Dermis blood vessel endothelial cell (primary cell): ENCODE measurements around the gene MRPL28. TPM values are rescaled to one million over a fixed set of nuclear protein-coding genes. Genes with fewer than 3 reads are reported as not detected.
"Not testable (repeated sequence)": the region's sequence is repeated elsewhere in the genome, so short reads cannot be mapped to it uniquely, and the experiment has no call there.

Experiments used
- DNase-seq: peaks from one replicate; pipeline ENCODE4 v3.0.0; 2010
- total RNA-seq: library from RNA; depleted of rRNA; stranded (reverse); fragments of >200 nt; gene quantifications from 2 replicates; pipeline ENCODE4 v1.2.3, GENCODE V29; 2014

MRPL28 gene
- total RNA-seq, result 85.9 and 103 TPM in 2 replicates

DNA sequence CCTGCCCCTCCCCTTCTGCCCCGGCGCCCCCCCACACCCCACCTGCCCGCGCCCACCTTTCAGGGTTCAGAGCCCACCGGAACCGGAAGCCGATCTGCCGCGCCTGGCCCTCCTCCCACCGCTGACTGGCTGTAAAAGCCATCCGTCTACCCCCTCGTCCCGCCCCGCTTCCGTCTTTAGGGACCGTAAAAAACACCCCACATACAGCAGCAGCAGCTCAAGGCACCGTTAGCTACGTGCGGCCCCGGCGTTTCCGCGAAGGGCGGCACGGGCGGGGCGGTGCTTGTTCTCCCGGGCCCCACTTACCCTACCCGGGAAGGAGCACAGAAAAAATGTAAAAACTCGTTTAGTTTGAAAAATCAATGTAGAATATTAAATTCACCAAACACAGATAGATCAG is at the start of gene MRPL28:
Gene MRPL28, minus strand, starts transcription at position 96 of the 400 bp plus-strand sequence. CDS start 320 bp downstream, outside the sequence.
- peak; percentile 96 for DNase-seq

DNA sequence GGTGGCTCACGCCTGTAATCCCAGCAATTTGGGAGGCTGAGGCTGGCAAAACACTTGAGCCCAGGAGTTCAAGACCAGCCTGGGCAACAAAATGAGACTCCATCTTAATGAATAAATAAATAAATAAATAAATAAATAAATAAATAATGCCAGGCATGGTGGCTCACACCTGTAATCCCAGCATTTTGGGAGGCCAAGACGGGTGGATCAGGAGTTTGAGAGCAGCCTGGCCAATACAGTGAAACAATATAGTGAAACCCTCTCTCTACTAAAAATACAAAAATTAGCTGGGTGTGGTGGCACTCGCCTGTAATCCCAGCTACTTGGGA is 44.8 kb upstream of the MRPL28 start:
- DNase-seq, result not testable (repeated sequence)

DNA sequence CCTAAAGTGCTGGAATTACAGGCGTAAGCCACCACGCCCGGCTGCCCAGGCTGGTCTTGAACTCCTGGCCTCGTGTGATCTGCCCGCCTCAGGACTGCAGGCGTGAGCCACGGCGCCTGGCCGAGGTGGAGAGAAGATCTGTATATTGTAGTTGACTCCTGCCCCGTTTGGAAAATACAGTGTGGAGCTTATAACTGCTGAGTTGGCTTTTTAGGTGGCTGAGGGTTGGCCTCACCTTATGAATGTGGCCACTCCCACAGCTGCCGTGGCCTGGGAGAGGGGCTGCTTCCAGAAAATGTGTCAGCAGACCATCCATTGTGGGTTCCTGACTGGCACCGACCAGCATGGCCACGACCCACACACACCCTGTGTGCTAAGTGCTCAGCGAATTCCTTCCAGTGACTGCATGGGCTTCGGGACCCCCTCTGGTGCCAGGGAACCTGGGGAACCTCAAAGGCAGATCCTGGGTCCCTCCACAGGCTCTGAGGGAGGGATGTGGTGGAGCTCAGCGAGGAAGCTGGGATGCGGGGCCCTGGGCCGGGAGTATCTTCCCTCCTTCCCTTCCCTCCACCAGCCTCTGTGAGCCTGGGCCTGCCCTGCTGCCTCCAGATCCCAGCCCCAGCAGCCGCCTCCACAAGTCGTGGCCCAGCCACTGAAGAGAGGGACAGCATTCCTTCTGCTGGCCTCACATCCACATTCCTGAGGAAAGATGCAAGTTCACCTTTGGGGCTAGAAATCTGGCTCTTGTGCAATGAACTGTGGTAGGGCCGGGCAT is 44.2 kb upstream of the MRPL28 start:
- no peak for DNase-seq

DNA sequence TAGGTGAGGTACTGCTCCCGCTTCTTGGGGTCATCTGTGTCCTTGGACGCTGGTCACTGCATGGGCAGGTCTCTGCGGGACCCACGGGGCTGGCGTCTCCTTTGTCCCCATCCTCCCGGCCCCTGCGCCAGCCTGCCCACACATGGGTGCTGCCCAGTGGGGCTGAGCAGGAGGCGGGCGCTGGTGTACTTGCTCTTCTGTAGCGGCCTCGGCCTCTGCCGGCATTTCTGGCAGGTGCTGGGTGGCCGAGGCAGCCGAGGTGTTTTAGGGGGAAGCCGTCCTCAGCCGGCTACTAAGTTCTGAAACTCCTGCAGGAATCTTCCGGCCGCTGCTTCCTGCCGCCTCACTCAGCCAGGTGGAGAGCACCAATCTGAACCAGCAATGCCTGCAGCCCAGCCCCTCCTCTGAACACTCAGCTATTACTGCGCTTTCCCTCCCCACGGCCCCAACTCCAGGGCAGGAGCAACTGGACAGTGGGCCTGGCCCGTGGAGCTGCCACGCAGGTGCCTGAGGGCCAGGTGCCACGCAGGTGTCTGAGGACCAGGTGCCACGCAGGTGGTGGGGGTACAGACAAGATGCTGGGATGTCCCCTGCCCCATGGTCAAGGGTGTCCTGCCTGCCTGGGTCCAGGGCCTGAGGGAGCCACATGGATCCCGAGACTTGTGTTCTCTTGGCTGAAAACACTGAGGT is 41.4 kb upstream of the MRPL28 start:
- no peak for DNase-seq

DNA sequence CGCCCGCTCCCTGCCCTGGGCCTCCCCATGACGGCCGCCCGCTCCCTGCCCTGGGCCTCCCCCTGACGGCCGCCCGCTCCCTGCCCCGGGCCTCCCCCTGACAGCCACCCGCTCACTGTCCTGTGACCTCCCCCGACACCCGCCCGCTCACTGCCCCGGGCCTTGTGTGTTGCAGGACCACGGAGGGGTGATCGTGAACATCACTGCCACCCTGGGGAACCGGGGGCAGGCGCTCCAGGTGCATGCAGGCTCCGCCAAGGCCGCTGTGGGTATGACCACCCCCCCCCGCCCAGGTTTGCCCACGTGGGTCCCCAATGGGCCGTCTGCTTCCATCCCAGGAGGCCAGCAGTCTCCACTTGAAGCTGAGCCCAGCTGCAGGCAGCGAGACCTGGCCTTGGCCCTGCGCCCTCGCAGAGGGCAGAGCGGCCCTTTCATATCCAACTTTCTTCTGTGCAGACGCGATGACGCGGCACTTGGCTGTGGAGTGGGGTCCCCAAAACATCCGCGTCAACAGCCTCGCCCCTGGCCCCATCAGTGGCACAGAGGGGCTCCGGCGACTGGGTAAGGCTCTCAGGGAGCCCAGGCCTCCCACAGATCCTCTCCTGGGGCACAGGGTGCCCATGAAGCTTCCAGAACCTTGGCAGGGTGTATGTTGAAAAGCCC is 40.3 kb upstream of the MRPL28 start:
- DNase-seq, result no peak

DNA sequence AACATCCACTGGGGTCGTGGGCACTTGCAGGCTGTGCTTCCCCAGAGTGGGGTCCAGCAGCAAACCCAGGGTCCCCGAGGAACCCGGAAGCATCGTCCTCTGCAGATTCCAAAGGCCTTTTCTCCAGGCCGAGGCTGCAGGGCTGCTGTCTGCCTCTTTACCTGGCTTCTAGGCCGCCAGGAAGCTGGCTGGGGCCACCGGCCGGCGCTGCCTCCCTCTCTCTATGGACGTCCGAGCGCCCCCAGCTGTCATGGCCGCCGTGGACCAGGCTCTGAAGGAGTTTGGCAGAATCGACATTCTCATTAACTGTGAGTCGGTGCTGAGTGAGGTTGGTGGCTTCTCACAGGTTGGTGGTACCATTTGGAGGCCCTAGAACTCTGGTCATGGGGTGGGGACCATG is 36.9 kb upstream of the MRPL28 start:
- no peak for DNase-seq

DNA sequence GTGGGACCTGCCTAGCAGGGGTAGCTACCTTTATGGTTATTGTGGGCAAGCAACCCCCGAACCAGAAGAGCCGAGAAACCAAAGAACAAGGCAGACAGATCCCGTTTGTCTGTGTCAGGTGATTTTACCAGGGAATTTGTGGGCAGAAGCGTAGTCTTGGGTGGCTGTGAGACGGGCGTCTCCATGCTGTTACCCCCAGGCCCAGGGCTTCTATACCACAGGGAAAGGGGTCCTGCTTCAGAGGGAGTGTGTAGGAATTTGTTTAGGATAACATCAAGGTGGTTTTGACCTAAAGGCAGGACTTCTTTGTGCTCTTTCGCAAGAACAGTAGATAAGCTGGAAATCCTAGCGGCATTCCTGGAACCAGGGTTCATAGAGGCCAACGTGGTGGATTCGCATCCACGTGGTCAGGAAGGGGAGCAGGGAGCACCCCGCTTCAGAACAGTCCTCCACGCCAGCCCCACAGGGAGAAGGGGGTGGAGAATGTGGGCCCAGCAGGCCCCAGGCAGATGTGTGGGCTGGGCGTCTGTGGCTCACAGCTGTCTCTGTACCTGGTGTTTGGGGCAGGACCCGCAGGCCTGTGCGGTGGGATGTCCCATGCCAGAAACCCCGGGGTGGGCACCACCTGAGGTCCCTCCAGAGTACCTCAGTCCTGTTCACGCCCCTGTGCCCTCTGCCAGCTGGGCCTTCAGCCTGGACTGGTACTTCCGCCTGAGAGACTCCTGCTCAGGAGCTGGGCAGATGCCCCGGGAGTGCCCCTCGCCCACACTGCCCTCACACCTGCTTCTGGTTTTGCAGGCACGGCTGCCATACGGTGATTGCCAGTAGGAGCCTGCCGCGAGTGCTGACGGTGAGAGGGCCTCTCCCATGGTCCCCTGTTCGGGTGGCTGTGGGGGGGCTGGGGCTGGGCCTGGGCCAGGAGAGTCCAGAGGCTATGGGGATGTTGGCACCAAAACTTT is 35.5 kb upstream of the MRPL28 start:
- DNase-seq, result no peak

DNA sequence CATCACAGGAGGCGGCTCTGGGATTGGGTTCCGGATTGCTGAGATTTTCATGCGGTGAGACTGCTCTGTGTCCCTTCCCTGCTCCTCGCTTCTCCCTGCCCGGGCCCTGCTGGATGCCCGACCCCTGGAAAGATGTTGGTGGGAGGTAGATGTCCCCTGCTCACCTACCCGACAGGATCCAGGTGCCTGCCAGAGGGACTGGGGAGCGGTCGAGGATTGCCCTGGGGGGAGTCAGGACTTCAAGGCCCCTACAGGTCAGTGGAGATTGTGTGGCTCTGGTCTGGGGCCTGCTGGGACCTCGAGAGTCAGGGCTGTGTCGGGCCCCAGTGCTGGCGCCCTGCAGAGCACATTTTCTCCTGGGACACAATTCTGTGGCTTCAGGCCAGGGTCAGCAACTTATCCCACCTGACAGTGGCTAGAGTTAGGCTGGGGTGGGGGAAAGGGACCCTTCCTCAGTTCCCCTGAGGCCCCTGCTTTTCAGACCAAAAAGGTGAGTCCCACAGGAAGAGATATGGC is 34.7 kb upstream of the MRPL28 start:
- no peak for DNase-seq

DNA sequence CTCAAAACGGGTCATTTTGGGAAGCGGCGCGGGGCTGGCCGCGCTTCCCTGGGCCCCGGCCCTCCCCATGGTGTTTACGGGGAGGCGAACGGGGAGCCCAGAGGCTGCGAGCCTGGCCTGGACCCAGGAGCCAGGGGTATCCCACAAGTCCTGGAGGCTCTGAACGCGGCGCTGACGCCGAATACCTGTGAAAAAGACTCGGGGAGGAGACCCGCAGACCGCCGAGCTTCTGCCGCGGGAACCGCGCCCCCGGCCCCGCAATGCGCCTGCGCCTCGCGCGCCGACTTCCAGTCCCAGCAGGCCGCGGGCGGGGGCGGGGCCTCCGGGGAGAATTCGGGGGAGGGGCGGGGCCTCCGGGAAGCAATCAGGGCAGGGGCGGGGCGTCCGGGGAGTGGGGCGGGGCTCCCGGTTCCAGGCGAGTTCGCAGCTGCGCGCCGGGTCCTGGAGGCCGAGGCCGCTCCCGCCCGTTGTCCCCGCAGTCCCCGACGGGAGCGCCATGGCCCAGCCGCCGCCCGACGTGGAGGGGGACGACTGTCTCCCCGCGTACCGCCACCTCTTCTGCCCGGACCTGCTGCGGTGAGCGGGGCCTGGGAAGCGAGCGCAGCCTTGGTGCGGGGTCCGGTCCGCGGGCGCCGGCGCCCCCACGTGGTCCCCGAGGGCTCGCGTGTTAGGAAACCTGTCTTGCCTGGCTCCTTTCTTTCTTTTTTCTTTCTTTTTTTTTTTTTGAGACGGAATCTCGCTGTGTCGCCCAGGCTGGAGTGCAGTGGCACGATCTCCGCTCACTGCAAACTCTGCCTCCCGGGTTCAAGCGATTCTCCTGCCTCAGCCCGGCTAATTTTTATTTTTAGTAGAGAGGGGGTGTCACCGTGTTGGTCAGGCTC is 31.4 kb upstream of the MRPL28 start, which contains the start of gene DECR2:
Gene DECR2, plus strand, starts transcription at position 418 of the 881 bp plus-strand sequence. Its CDS starts 79 bp downstream, at position 497.
- DNase-seq, result peak; percentile 95

DNA sequence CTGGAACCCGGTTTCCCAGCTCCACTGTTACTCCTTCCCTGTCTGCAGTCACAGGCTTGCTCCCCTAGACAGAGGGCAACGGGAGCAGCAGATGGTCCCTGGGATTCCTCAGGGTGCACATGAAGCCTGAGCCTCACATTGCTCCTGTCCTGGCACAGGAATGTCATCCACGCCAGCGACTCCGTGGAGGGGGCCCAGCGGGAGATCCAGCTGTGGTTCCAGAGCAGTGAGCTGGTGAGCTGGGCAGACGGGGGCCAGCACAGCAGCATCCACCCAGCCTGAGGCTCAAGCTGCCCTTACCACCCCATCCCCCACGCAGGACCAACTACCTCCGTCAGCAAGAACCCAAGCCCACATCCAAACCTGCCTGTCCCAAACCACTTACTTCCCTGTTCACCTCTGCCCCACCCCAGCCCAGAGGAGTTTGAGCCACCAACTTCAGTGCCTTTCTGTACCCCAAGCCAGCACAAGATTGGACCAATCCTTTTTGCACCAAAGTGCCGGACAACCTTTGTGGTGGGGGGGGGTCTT is 29.8 kb upstream of the MRPL28 start:
- no peak for DNase-seq

DNA sequence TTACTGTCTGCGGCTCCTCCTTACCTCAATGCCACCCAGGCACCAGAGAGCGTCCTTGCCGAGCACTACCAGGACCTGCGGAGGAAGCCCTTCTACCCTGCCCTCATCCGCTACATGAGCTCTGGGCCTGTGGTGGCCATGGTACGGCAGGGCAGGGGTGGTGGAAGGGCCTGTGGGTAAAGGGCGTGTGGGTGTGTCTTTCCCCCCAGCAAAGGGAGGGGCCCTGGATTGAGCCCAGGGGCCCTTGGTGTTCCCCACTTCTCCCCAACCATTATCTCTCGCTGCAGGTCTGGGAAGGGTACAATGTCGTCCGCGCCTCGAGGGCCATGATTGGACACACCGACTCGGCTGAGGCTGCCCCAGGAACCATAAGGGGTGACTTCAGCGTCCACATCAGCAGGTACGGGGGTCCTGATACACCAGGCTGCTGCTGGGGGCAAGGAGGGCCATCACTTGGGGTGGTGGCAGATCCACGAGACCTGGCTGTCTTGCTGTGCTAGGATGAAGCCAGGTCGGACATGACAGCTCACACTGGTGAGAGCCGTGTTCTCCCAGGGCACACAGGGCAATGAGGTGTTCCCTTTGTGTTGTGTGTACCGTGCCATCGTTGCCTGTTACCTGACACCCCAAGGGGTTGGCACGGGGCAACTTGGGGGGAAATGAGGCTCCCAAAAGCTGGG is 29.1 kb upstream of the MRPL28 start:
- no peak for DNase-seq

DNA sequence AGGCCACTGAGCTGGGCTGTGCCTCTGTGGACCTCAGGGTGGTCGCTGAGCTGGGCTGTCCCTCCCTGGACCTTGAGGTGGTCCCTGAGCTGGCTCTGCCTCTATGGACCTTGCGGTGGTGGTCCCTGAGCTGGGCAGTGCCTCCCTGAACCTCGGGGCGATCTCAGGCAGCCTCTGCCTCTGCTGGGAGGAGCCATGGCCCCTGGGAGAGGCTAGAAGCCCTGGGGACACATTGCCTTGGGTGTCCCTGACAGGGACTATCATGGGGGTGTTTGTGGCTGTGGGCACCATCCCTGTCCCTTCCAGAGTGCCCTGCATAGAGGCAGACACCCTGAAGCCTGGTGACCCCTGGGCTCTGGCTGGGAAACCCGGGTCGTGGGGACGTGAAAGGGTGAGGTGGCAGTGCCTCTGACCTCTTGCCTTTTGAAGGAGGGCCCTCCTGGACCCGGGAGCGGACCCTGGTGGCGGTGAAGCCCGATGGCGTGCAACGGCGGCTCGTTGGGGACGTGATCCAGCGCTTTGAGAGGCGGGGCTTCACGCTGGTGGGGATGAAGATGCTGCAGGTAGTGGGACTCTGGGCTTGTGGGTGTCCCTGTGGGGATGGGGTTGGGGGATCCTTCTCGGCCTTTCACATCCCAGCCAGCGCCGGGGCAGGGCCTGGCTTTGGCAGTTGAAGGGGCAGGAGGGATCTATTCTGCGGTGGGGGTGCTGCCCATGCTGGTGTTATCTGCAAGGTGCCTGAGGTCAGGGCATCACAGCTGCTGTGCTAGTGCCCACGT is 28.4 kb upstream of the MRPL28 start:
- no peak for DNase-seq

DNA sequence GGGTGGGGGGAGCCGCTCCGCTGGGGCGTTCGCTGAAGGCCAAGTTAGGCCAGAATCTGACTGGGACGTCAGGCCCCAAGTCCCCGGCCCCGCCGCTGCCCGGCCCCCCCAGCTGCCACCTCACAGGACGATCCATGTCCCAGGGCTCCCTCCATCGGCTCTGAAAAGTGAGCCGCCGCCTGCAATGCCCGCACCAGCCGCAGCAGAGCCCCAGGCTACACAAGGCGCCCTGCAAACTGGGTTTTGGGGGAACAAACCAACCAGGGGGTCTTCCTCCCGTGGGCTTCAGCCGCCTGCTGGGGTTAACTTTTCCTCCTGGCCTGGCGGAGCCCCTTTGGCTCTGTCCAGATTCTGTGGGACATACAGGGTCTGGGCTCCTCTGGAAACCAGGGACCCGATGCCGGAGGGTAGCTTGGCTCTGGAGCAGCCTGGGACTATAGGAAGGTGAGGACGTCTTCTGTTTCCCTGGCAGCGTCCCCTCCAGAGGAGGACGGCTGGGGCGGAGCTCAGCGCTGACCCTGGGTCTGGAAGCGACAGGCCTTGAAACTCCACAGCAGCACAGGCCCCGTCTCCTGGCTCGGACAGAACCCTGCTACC is 27.5 kb upstream of the MRPL28 start:
- DNase-seq, result peak; percentile 74

DNA sequence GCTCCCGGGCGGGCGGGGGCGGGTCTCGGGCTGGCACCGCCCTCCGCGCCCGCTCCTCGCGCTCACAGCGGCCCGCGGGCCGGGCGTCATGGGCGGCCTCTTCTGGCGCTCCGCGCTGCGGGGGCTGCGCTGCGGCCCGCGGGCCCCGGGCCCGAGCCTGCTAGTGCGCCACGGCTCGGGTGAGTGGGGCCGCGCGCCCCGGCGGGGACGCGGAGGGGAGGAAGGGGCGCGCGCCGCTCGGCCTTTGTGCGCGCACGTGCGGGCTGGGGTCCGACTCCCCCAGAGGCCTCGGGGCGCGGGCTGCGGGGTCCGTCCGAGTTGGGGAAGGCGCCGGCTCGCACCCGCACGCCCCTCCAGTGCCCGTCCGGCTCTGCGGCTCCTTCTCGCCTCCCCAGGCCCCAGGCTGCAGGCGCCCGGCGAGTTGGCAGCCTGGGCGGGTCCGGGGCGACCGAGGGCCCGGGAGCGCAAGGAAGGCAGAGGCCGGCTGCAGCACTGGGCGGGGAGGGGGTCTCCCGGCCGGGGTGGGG is 26.9 kb upstream of the MRPL28 start, which contains the start of gene NME4:
Gene NME4, plus strand, starts transcription at position 65 of the 527 bp plus-strand sequence. Its CDS starts 24 bp downstream, at position 89.
- DNase-seq, result peak; percentile 46

DNA sequence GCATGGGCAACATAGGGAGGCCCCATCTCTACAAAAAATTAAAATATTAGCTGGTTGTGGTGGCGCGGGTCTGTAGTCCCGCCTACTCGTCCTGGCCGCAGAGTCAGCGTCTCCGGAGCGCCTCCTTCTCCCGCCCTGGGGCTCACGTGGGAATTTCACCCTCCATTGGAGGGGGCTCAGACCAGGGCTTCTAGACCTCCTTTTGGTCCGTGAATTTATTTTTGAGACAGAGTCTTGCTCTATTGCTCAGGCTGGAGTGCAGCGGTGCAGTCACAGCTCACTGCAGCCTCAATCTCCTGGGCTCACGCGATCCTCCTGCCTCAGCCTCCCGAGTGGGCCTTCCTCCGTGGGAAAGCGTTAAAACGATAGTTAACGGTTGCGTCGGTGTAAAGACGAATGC is 26.3 kb upstream of the MRPL28 start:
- DNase-seq, result peak; percentile 74

DNA sequence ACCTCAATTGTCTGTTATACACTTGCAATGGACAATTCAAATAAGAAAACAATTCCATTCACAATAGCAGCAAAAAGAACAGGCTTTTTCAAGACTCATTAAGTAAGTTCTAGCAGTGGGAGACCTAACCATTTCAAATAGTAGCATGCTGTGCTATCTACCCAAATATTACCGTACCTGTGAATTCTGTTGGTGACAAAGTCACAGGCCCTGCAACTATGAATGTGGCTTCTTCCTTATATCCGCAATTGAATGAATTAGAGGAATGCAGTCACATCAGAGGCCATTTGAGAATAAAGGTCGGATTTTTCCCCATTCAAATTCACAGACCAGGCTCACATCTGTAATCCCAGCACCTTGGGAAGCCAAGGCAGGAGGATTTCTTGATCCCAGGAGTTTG is 25.9 kb upstream of the MRPL28 start:
- DNase-seq, result no peak

DNA sequence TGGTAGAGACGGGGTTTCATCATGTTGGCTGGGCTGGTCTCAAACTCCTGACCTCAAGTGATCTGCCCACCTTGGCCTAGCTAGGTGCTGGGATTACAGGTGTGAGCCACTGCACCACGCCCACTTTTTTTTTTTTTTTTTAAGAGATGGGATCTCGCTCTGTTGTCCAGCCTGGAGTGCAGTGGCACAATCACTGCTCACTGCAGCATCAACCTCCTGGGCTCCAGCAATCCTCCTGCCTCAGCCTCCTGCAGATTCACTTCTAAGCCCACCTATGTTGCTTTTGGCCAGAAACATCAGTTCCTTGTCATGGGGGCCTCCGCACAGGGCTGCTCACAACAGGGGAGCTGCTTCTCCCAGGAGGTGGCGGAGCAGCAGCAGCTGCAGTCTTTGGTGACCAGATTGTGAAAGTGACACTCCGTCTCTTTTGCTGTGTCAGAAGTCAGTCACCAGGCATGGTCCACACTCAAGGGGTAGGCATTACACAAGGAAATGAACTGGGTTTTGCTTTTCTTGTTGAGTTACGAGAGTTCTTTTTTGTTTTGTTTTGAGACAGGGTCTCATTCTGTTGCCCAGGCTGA is 22.2 kb upstream of the MRPL28 start:
- DNase-seq, result no peak

DNA sequence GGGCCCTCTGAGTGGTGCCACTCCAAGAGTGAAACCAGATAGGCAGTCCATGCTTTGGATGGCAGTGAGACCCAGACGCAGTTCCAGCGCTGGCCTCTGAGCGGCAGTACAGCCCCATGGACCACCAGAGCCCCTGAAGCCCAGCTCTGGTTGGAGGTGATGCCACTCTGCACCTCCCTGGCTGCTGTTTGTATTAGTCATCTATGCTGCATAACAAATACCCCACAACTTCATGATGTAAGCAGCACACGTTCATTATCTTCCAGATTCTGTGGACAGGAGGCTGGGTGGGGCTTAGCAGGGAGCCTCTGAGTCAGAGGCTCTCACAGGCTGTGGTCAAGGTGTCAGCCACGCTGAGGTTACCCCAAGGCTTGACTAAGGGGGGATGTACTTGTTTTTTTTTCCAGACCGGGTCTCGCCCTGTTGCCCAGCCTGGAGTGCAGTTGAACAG is 21.6 kb upstream of the MRPL28 start:
- peak; percentile 81 for DNase-seq
